HepG2 (cell line): Measurements from ENCODE around the gene CADM1. TPM values are rescaled to one million over a fixed set of nuclear protein-coding genes. Genes with fewer than 3 reads are reported as not detected.

ENCODE experiments used
- ATAC-seq: fragments of 200-7000 bp; cut with Tn5 transposase; 3 replicates; pipeline ENCODE4 v1.9.1; 2020; ENCODE audit warnings: mild to moderate bottlenecking, moderate library complexity
- BruUV-seq: library from RNA; stranded (reverse); fragments of 400-500 nt; replicated peaks from 2 replicates; lab custom pipeline; 2021; lab: Mats Ljungman, UMichigan
- CTCF ChIA-PET: fragments of 300-600 bp; formaldehyde crosslinking; extraction: SDS; loops from one replicate; lab custom pipeline; 2021; ENCODE audit warnings: low total read pairs, inconsistent platforms, low intra/inter-chr PET ratio; lab: Yijun Ruan, JAX
- POLR2A ChIA-PET: fragments of 350-600 bp; sonication (Branson Sonifier 250); formaldehyde crosslinking; loops from one replicate; lab custom pipeline; 2020; ENCODE audit warnings: antibody characterized with exemption, inconsistent platforms; lab: Yijun Ruan, JAX
- DNase-seq: peaks from one replicate; pipeline ENCODE4 v3.0.0-alpha.2; 2015; ENCODE audit warnings: low spot score
- FAIRE-seq: peaks from 3 replicates; lab custom pipeline; 2011; peaks lifted over from hg19 to GRCh38; lab: Jason Lieb, UNC
- H2AFZ ChIP-seq: one replicate; pipeline ENCODE4 v1.6.1; 2011; ENCODE audit warnings: low read length, inconsistent platforms
- H3K27ac ChIP-seq: fragments of 300-600 bp; 3 replicates; pipeline ENCODE4 v1.8.0; 2011; ENCODE audit warnings: mixed run types, mild to moderate bottlenecking, mixed read lengths, low read length, inconsistent platforms; ENCODE audit not compliant: insufficient read depth; ENCODE audit errors: extremely low read length
- H3K27me3 ChIP-seq, 2 experiments: fragments of 200-600 bp in 1 of 2; 2 replicates in 1 of 2; 3 replicates in 1 of 2; pipeline versions ENCODE4 v1.6.0 to v1.8.0; 2011; ENCODE audit warnings: low read length in 2 of 2, mild to moderate bottlenecking in 2 of 2, moderate library complexity in 2 of 2, inconsistent platforms in 1 of 2; ENCODE audit not compliant: insufficient read depth in 2 of 2, control insufficient read depth in 1 of 2
- H3K36me3 ChIP-seq, 2 experiments: fragments of 200-600 bp in 1 of 2; replicated peaks in 1 of 2; 2 replicates in 1 of 2; 3 replicates in 1 of 2; pipeline versions ENCODE4 v1.5.1 to v1.8.0; 2011; ENCODE audit warnings: low read length in 2 of 2, inconsistent platforms in 1 of 2; ENCODE audit not compliant: insufficient read depth in 2 of 2, control insufficient read depth in 1 of 2
- H3K4me1 ChIP-seq: 2 replicates; pipeline ENCODE4 v1.5.1; 2012; ENCODE audit warnings: low read length, inconsistent platforms; ENCODE audit not compliant: insufficient read depth
- H3K4me2 ChIP-seq: 2 replicates; pipeline ENCODE4 v1.6.0; 2011; ENCODE audit warnings: low read depth, low read length, inconsistent platforms
- H3K4me3 ChIP-seq, 3 experiments: fragments of 200-600 bp in 1 of 3; sonication (generic), shearing (Covaris generic) in 1 of 3; replicated peaks in 1 of 3; 2 replicates each; pipeline ENCODE4 v1.5.1; 2011 to 2016; ENCODE audit warnings: low read length in 3 of 3, inconsistent platforms in 2 of 3, low read depth in 2 of 3, mild to moderate bottlenecking in 2 of 3, control low read depth in 1 of 3, mixed read lengths in 1 of 3; ENCODE audit not compliant: insufficient read depth in 1 of 3
- H3K79me2 ChIP-seq: one replicate; pipeline ENCODE4 v1.6.1; 2011; ENCODE audit warnings: low read length, inconsistent platforms; ENCODE audit not compliant: insufficient read depth
- H3K9ac ChIP-seq: 2 replicates; pipeline ENCODE4 v1.6.0; 2011; ENCODE audit warnings: mild to moderate bottlenecking, low read depth, low read length, inconsistent platforms; ENCODE audit not compliant: insufficient read depth
- H3K9me3 ChIP-seq: 2 replicates; pipeline ENCODE4 v1.5.1; 2012; ENCODE audit warnings: mild to moderate bottlenecking, low read length
- H4K20me1 ChIP-seq: 2 replicates; pipeline ENCODE4 v1.6.0; 2011; ENCODE audit warnings: inconsistent platforms, mild to moderate bottlenecking, low read length, moderate library complexity; ENCODE audit not compliant: insufficient read depth
- EED ChIP-seq: sonication (generic); formaldehyde crosslinking; IDR thresholded peaks from 2 replicates; pipeline ENCODE4 v1.5.0; 2020; ENCODE audit warnings: mild to moderate bottlenecking, missing genetic modification reagents
- FIP1L1 ChIP-seq: fragments of 200-400 bp; formaldehyde crosslinking; IDR thresholded peaks from 2 replicates; pipeline ENCODE4 v1.6.1; 2018; ENCODE audit warnings: low read depth, mild to moderate bottlenecking, low read length, moderate library complexity, borderline replicate concordance; ENCODE audit not compliant: insufficient read depth
- MEIS1 ChIP-seq: sonication (generic); formaldehyde crosslinking; IDR thresholded peaks from 2 replicates; pipeline ENCODE4 v1.9.0; 2021; ENCODE audit warnings: mild to moderate bottlenecking, missing genetic modification reagents, moderate library complexity, borderline replicate concordance
- MIXL1 ChIP-seq: IDR thresholded peaks from 2 replicates; pipeline ENCODE4 v1.6.1; 2016
- PLRG1 ChIP-seq: fragments of 450-650 bp; conservative IDR thresholded peaks from 2 replicates; pipeline ENCODE4 v1.6.1; 2016
- SALL1 ChIP-seq: sonication (generic); formaldehyde crosslinking; IDR thresholded peaks from 2 replicates; pipeline ENCODE4 v1.8.0; 2022; ENCODE audit warnings: mild to moderate bottlenecking, missing genetic modification reagents
- SALL2 ChIP-seq: sonication (generic); formaldehyde crosslinking; IDR thresholded peaks from 2 replicates; pipeline ENCODE4 v1.8.1; 2023; ENCODE audit warnings: mild to moderate bottlenecking, missing genetic modification reagents, inconsistent platforms
- TCF12 ChIP-seq, 2 experiments: fragments of 450-650 bp in 1 of 2; sonication (generic) in 1 of 2; formaldehyde crosslinking in 1 of 2; IDR thresholded peaks; 2 replicates each; pipeline versions ENCODE4 v1.6.1 to v1.8.0; 2017 to 2022; ENCODE audit warnings: antibody characterized with exemption in 1 of 2, mild to moderate bottlenecking in 1 of 2, missing genetic modification reagents in 1 of 2, moderate library complexity in 1 of 2
- ZEB1 ChIP-seq: IDR thresholded peaks from 2 replicates; pipeline ENCODE4 v1.6.1; 2012; ENCODE audit warnings: mild to moderate bottlenecking, low read depth, inconsistent platforms; ENCODE audit not compliant: insufficient replicate concordance
- ZFAT ChIP-seq: sonication (generic); formaldehyde crosslinking; conservative IDR thresholded peaks from 2 replicates; pipeline ENCODE4 v1.8.1; 2023; ENCODE audit warnings: missing genetic modification reagents, inconsistent platforms
- ZNF343 ChIP-seq: sonication (generic); formaldehyde crosslinking; IDR thresholded peaks from 2 replicates; pipeline ENCODE4 v1.4.0; 2020; ENCODE audit warnings: mild to moderate bottlenecking, missing genetic modification reagents
- ZNF451 ChIP-seq: sonication (generic); formaldehyde crosslinking; IDR thresholded peaks from 2 replicates; pipeline ENCODE4 v1.5.0; 2020; ENCODE audit warnings: mild to moderate bottlenecking, missing genetic modification reagents
- ZNF766 ChIP-seq: sonication (generic); formaldehyde crosslinking; IDR thresholded peaks from 2 replicates; pipeline ENCODE4 v1.5.0; 2020; ENCODE audit warnings: missing genetic modification reagents, borderline replicate concordance
- ZNF776 ChIP-seq: sonication (generic); formaldehyde crosslinking; IDR thresholded peaks from 2 replicates; pipeline ENCODE4 v1.4.0; 2020; ENCODE audit warnings: mild to moderate bottlenecking, missing genetic modification reagents
- WGBS: methylation state at CpG from one replicate; pipeline ENCODE4 v1.1.6; 2017; ENCODE audit warnings: low lambda C conversion rate; 5-methylcytosine and 5-hydroxymethylcytosine counted together
- in situ Hi-C: cut with HindIII; loops from 2 replicates; pipeline ENCODE4 v1.10.0; 2017; ENCODE audit warnings: low pct_unique_long_range_greater_than_20kb; ENCODE audit not compliant: extremely low pct_ligation_motif_present
- intact Hi-C: fragments of 100-400 bp; cut with micrococcal nuclease; formaldehyde crosslinking; loops from one replicate; pipeline ENCODE4 v1.10.0; 2022; ENCODE audit not compliant: unreplicated experiment
- polyA plus RNA-seq, 8 experiments: library from polyadenylated mRNA; depleted of rRNA in 3 of 8; stranded (reverse) in 7 of 8; unstranded in 1 of 8; fragments of >200 nt; fragmentation: Illumina TruSeq in 4 of 8; extraction: Trizol in 4 of 8; gene quantifications; 2 replicates each; pipeline versions ENCODE4 v1.2.1 to v1.2.3, GENCODE V29; 2011 to 2016; ENCODE audit warnings: low read depth in 4 of 8, missing spikeins in 1 of 8, mixed read lengths in 1 of 8; ENCODE audit not compliant: insufficient read depth in 1 of 8
- total RNA-seq, 5 experiments: library from RNA; depleted of rRNA; stranded (reverse); fragments of >200 nt; fragmentation: Illumina TruSeq; extraction: Trizol; gene quantifications; 2 replicates each; pipeline ENCODE4 v1.2.3, GENCODE V29; 2016; ENCODE audit warnings: low read depth in 1 of 5
- TF ChIP-seq, protein P1 (sequence below): sonication (generic); formaldehyde crosslinking; IDR thresholded peaks from 2 replicates; pipeline ENCODE4 v1.5.0; 2020; ENCODE audit warnings: mild to moderate bottlenecking, low read depth, missing genetic modification reagents, borderline replicate concordance
- TF ChIP-seq, protein P2 (sequence below): sonication (generic); formaldehyde crosslinking; IDR thresholded peaks from 2 replicates; pipeline ENCODE4 v1.8.1; 2023; ENCODE audit warnings: mild to moderate bottlenecking, moderate library complexity, missing genetic modification reagents

Gene CADM1
- total and polyA plus RNA-seq, 2 of the 13 experiments (the other 11 are each of a cell fraction or from before 2014, with no cell fraction given): 71.3 to 122 TPM

DNA sequence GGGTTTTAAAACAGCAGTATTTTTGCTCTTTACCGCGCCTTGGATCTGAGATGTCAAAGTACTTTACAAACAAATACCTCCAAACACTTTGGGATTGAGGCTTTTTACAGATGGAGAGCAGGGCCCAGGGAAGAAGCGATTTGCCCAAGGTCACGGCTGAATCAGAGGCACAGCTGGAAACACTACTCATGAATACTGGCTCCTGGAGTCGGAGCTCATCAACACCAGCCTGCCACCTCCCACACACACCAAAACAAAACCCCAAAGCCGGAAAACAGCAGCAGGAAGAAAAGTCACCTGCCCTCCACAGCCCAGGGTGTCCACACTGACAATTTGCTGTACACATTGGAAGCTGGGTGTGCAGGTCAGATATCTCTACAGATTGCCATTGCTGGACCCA lies 339.4 kb downstream of the CADM1 start:
- Histone ChIP-seq H3K4me1 (no peaks in the 10 kb centered on the region), H3K9ac (no peak overlapping the region), H3K79me2 (no peaks in the 10 kb centered on the region), H3K36me3 (no peaks in the 10 kb centered on the region), H2AFZ (no peak overlapping the region), H3K27ac (no peak overlapping the region), H3K4me2 (no peak overlapping the region), H3K9me3 (no peaks in the 10 kb centered on the region), H3K27me3 (peaks cover 0 to 3% of the 10 kb centered on the region in 2 experiments; a peak in 1 of 5 replicates), H3K4me3 (no peak overlapping the region), H4K20me1 (no peaks in the 10 kb centered on the region)
- TF ChIP-seq MEIS1 (CRISPR knock-in tag): no peak
- no peak for TF ChIP-seq ZFAT
- TF ChIP-seq ZNF766 (CRISPR knock-in tag): no peak
- TF ChIP-seq TCF12 (IDR thresholded peaks at IDR 0.05): no peak
- no peak for TF ChIP-seq TCF12 (CRISPR knock-in tag; IDR thresholded peaks at IDR 0.05)
- no peak for TF ChIP-seq MIXL1 (CRISPR knock-in tag)
- TF ChIP-seq EED (CRISPR knock-in tag): no peak
- no peak for TF ChIP-seq SALL1 (CRISPR knock-in tag)
- TF ChIP-seq, protein P1, sequence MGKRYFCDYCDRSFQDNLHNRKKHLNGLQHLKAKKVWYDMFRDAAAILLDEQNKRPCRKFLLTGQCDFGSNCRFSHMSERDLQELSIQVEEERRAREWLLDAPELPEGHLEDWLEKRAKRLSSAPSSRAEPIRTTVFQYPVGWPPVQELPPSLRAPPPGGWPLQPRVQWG: no peak
- no peak for TF ChIP-seq ZNF343
- TF ChIP-seq ZEB1: no peak
- no peak for TF ChIP-seq PLRG1
- TF ChIP-seq ZNF451: no peak
- TF ChIP-seq, protein P2, sequence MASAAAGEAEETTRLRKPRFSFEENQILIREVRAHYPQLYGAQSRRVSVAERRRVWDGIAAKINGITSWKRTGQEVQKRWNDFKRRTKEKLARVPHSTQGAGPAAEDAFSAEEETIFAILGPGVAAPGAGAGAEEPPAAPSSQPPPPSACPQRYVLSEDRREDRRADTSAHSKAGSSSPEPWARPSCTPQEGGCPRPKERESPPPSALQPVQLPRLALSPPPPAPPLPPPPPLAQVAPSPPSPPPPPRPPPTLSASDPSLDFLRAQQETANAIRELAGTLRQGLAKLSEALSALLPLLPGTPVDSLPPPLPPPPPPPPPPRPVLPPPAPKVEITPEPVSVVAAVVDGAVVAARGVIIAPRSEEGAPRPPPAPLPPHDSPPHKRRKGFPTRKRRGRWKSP (CRISPR knock-in tag): no peak
- no peak for TF ChIP-seq ZNF776 (CRISPR knock-in tag)
- TF ChIP-seq SALL2: no peak
- no peak for TF ChIP-seq FIP1L1
- intact Hi-C loops: no loop called here
- DNase-seq (no peak), FAIRE-seq (no peak), ATAC-seq (no peak)
- WGBS: 65% methylated on average over 6 of the region's 6 CpGs
- ChIA-PET CTCF (no interaction called here), POLR2A (no interaction called here)
- BruUV-seq: no TSS peak
- in situ Hi-C loops: no loop called here
